SK-N-SH (cell line): ENCODE measurements around the gene RILPL1. TPM values are rescaled to one million over a fixed set of nuclear protein-coding genes. Genes with fewer than 3 reads are reported as not detected.
"Not testable (repeated sequence)": the region's sequence is repeated elsewhere in the genome, so short reads cannot be mapped to it uniquely, and the experiment has no call there.

Experiments used
- CTCF ChIA-PET: fragments of 300-600, 350-600 bp; formaldehyde crosslinking; extraction: SDS; loops from one replicate; lab custom pipeline; 2021; lab: Yijun Ruan, JAX
- POLR2A ChIA-PET: fragments of 350-600 bp; sonication (Branson Sonifier 250); formaldehyde crosslinking; extraction: SDS; loops from one replicate; lab custom pipeline; 2020; ENCODE audit warnings: antibody characterized with exemption, inconsistent platforms; lab: Yijun Ruan, JAX
- DNase-seq: peaks from one replicate; pipeline ENCODE4 v3.0.0; 2012
- H2AFZ ChIP-seq: fragments of 200-600 bp; sonication (generic); 2 replicates; pipeline ENCODE4 v1.8.1; 2016; ENCODE audit warnings: antibody characterized with exemption, mild to moderate bottlenecking, low read depth
- H3F3A ChIP-seq: fragments of 200-600 bp; sonication (generic); replicated peaks from 2 replicates; pipeline ENCODE3; 2016; ENCODE audit warnings: antibody characterized with exemption, mild to moderate bottlenecking; ENCODE audit not compliant: insufficient read depth
- H3K27ac ChIP-seq, 2 experiments: fragments of 200-500 bp in 1 of 2; fragments of 200-600 bp in 1 of 2; sonication (Bioruptor generic) in 1 of 2; sonication (generic), shearing (Covaris generic) in 1 of 2; 2 replicates each; pipeline versions ENCODE4 v1.5.1 to v1.6.1; 2014 to 2016; ENCODE audit warnings: low read depth in 2 of 2, inconsistent platforms in 1 of 2, low read length in 1 of 2, mild to moderate bottlenecking in 1 of 2, mixed read lengths in 1 of 2
- H3K27me3 ChIP-seq: fragments of 200-600 bp; sonication (generic), shearing (Covaris generic); 2 replicates; pipeline ENCODE4 v1.6.1; 2016; ENCODE audit warnings: mixed run types; ENCODE audit not compliant: insufficient read depth
- H3K36me3 ChIP-seq, 2 experiments: fragments of 200-500 bp in 1 of 2; fragments of 200-600 bp in 1 of 2; sonication (Bioruptor generic) in 1 of 2; sonication (generic) in 1 of 2; replicated peaks in 1 of 2; 2 replicates each; pipeline versions ENCODE3 to v1.5.1; 2014 to 2016; ENCODE audit warnings: low read length in 1 of 2, mild to moderate bottlenecking in 1 of 2; ENCODE audit not compliant: insufficient read depth in 2 of 2, control insufficient read depth in 1 of 2
- H3K4me1 ChIP-seq, 2 experiments: fragments of 200-500 bp in 1 of 2; fragments of 200-600 bp in 1 of 2; sonication (Bioruptor generic) in 1 of 2; sonication (generic), shearing (Covaris generic) in 1 of 2; 2 replicates each; pipeline versions ENCODE4 v1.5.1 to v1.6.1; 2014 to 2016; ENCODE audit warnings: low read depth in 1 of 2, low read length in 1 of 2, mixed run types in 1 of 2; ENCODE audit not compliant: insufficient read depth in 2 of 2, control insufficient read depth in 1 of 2
- H3K4me2 ChIP-seq: fragments of 200-600 bp; sonication (generic), shearing (Covaris generic); 2 replicates; pipeline ENCODE4 v1.6.1; 2017; ENCODE audit warnings: mixed run types
- H3K4me3 ChIP-seq, 2 experiments: fragments of 200-500 bp in 1 of 2; fragments of 200-600 bp in 1 of 2; sonication (Bioruptor generic) in 1 of 2; sonication (generic), shearing (Covaris generic) in 1 of 2; 2 replicates each; pipeline versions ENCODE4 v1.5.1 to v1.8.1; 2014 to 2016; ENCODE audit warnings: low read depth in 2 of 2, inconsistent platforms in 1 of 2, low read length in 1 of 2, mild to moderate bottlenecking in 1 of 2, mixed read lengths in 1 of 2, moderate library complexity in 1 of 2
- H3K79me2 ChIP-seq: fragments of 200-600 bp; sonication (generic); 2 replicates; pipeline ENCODE4 v1.8.1; 2017; ENCODE audit warnings: mild to moderate bottlenecking; ENCODE audit not compliant: insufficient read depth
- H3K9ac ChIP-seq: fragments of 200-600 bp; sonication (generic); 2 replicates; pipeline ENCODE4 v1.6.1; 2017; ENCODE audit warnings: mixed run types
- H3K9me2 ChIP-seq: fragments of 200-600 bp; sonication (generic); 2 replicates; pipeline ENCODE4 v1.6.1; 2017; ENCODE audit warnings: mixed run types
- H3K9me3 ChIP-seq: fragments of 200-600 bp; sonication (generic); 2 replicates; pipeline ENCODE4 v1.6.1; 2017; ENCODE audit warnings: mixed run types, mild to moderate bottlenecking, moderate library complexity
- H4K20me1 ChIP-seq: fragments of 200-600 bp; sonication (generic); 2 replicates; pipeline ENCODE4 v1.6.1; 2017; ENCODE audit warnings: mild to moderate bottlenecking, mixed run types; ENCODE audit not compliant: insufficient read depth
- GABPA ChIP-seq: IDR thresholded peaks from 2 replicates; pipeline ENCODE4 v1.4.0; 2012; ENCODE audit warnings: low read depth, mild to moderate bottlenecking
- GATA2 ChIP-seq: sonication (generic); formaldehyde crosslinking; IDR thresholded peaks from 2 replicates; pipeline ENCODE4 v1.5.0; 2020; ENCODE audit warnings: mild to moderate bottlenecking, missing genetic modification reagents
- MEF2A ChIP-seq: IDR thresholded peaks from 2 replicates; pipeline ENCODE4 v1.4.0; 2012; ENCODE audit warnings: low read depth, borderline replicate concordance
- POLR2AphosphoS5 ChIP-seq: IDR thresholded peaks from 2 replicates; pipeline ENCODE4 v1.6.1; 2012; ENCODE audit warnings: low read depth, low read length
- RFX5 ChIP-seq: IDR thresholded peaks from 2 replicates; pipeline ENCODE4 v1.6.1; 2012; ENCODE audit warnings: mild to moderate bottlenecking, improper control_type of control experiment, low read length
- RXRA ChIP-seq: IDR thresholded peaks from 2 replicates; pipeline ENCODE4 v1.4.0; 2012; ENCODE audit warnings: low read depth, mild to moderate bottlenecking, borderline replicate concordance
- TEAD4 ChIP-seq: IDR thresholded peaks from 2 replicates; pipeline ENCODE4 v1.4.0; 2012; ENCODE audit warnings: mild to moderate bottlenecking, borderline replicate concordance; ENCODE audit not compliant: insufficient read depth
- WGBS: methylation state at CpG from one replicate; pipeline ENCODE4 v1.1.6; 2017; ENCODE audit warnings: low lambda C conversion rate; 5-methylcytosine and 5-hydroxymethylcytosine counted together
- polyA plus RNA-seq, 3 experiments: library from polyadenylated mRNA; depleted of rRNA; stranded (reverse); fragments of >200 nt; gene quantifications; 2 replicates each; pipeline ENCODE4 v1.2.3, GENCODE V29; 2012
- TF ChIP-seq, protein P1 (sequence below): IDR thresholded peaks from 2 replicates; pipeline ENCODE4 v1.6.1; 2012; ENCODE audit warnings: mild to moderate bottlenecking, low read depth, low read length, moderate library complexity
- TF ChIP-seq, protein P2 (sequence below): fragments of 150-350 bp; IDR thresholded peaks from 2 replicates; pipeline ENCODE4 v1.6.1; 2016; ENCODE audit warnings: mild to moderate bottlenecking, low read depth, low read length
- TF ChIP-seq, protein P3 (sequence below): IDR thresholded peaks from 2 replicates; pipeline ENCODE4 v1.4.0; 2012; ENCODE audit warnings: low read depth

Gene RILPL1
- polyA plus RNA-seq, 1 of the 3 experiments (the other 2 are of a cell fraction), result 32.6 TPM

DNA sequence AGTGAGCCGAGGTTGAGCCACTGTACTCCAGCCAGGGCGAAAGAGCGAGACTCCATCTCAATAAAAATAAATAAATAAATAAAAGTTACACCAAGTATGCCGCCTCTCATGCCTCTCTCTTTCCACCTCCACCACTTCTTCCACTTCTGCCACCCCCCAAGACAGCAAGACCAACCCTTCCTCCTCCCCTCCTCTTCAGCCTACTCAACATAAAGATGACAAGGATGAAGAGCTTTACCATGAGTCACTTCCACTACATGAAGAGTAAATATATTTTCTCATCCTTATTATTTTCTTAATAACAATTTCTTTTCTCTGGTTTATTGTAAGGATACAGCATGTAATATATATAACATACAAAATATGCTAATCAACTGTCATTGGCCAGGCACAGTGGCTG, 47.3 kb upstream of the RILPL1 start (continued):
- TF ChIP-seq, protein P1, sequence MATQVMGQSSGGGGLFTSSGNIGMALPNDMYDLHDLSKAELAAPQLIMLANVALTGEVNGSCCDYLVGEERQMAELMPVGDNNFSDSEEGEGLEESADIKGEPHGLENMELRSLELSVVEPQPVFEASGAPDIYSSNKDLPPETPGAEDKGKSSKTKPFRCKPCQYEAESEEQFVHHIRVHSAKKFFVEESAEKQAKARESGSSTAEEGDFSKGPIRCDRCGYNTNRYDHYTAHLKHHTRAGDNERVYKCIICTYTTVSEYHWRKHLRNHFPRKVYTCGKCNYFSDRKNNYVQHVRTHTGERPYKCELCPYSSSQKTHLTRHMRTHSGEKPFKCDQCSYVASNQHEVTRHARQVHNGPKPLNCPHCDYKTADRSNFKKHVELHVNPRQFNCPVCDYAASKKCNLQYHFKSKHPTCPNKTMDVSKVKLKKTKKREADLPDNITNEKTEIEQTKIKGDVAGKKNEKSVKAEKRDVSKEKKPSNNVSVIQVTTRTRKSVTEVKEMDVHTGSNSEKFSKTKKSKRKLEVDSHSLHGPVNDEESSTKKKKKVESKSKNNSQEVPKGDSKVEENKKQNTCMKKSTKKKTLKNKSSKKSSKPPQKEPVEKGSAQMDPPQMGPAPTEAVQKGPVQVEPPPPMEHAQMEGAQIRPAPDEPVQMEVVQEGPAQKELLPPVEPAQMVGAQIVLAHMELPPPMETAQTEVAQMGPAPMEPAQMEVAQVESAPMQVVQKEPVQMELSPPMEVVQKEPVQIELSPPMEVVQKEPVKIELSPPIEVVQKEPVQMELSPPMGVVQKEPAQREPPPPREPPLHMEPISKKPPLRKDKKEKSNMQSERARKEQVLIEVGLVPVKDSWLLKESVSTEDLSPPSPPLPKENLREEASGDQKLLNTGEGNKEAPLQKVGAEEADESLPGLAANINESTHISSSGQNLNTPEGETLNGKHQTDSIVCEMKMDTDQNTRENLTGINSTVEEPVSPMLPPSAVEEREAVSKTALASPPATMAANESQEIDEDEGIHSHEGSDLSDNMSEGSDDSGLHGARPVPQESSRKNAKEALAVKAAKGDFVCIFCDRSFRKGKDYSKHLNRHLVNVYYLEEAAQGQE, result no peak
- TF ChIP-seq, protein P2, sequence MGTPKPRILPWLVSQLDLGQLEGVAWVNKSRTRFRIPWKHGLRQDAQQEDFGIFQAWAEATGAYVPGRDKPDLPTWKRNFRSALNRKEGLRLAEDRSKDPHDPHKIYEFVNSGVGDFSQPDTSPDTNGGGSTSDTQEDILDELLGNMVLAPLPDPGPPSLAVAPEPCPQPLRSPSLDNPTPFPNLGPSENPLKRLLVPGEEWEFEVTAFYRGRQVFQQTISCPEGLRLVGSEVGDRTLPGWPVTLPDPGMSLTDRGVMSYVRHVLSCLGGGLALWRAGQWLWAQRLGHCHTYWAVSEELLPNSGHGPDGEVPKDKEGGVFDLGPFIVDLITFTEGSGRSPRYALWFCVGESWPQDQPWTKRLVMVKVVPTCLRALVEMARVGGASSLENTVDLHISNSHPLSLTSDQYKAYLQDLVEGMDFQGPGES, result no peak
- TF ChIP-seq RXRA (no peak), TEAD4 (no peak), GABPA (no peak), GATA2 (CRISPR knock-in tag) (no peak), MEF2A (no peak), POLR2AphosphoS5 (no peak), RFX5 (no peak)
- TF ChIP-seq, protein P3, sequence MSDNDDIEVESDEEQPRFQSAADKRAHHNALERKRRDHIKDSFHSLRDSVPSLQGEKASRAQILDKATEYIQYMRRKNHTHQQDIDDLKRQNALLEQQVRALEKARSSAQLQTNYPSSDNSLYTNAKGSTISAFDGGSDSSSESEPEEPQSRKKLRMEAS, result no peak

DNA sequence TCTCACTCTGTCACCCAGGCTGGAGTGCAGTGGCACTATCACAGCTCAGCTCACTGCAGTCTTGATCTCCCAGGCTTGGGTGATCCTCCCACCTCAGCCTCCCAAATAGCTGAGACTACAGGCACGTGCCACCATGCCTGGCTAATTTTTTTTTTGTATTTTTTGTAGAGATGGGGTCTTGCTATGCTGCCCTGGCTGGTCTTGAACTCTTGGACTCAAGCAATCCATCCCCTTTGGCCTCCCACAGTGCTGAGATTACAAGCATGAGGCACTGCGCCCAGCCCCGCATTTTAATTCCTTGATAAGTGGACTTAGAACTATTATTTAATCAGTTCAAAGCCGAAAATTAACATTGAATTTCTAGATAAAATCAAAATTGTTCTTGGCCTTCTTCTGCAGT, 45.3 kb upstream of the RILPL1 start:
- POLR2A ChIA-PET, result interaction anchor here (0.6 kb wide), 1 partner anchor 81 kb away, joined by 4 read pairs; no protein-coding TSS in a partner anchor
- CTCF ChIA-PET, result not testable (repeated sequence)

DNA sequence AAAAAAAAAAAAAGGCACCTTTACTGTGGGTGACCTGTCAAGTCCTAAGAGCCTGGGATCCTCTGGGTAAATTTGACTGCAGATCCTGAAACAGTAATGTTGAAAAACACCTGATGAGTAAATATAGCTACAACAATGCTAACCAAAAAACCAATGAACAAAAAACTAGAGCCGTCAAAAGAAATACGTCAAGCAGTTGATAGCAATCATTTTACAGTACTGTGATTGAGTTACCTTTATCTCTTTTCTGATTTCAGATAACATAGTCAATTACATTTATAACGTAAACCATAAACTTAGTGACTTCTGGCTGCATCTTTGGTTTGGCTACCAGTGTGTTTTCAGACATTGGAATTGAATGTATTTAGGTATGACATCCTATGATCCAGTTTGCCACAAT, 44.7 kb upstream of the RILPL1 start:
- WGBS, result 79% methylated on average over 3 of the region's 3 CpGs
- Histone ChIP-seq H3K9me3 (no peaks in the 10 kb centered on the region), H3F3A (peaks cover 12% of the 10 kb centered on the region), H4K20me1 (no peaks in the 10 kb centered on the region), H2AFZ (no peak overlapping the region), H3K9ac (no peak overlapping the region), H3K9me2 (no peaks in the 10 kb centered on the region), H3K27me3 (no peaks in the 10 kb centered on the region), H3K36me3 (peaks cover 0 to 17% of the 10 kb centered on the region in 2 experiments), H3K79me2 (peaks cover 43% of the 10 kb centered on the region), H3K4me1 (peaks cover 2 to 6% of the 10 kb centered on the region in 2 experiments; a peak in 1 of 4 replicates), H3K4me2 (no peak overlapping the region)
- POLR2A ChIA-PET, result interaction anchor here (0.6 kb wide), 1 partner anchor 80 kb away, joined by 4 read pairs; no protein-coding TSS in a partner anchor
- peak; percentile 63 for TF ChIP-seq GATA2 (CRISPR knock-in tag)
- TF ChIP-seq POLR2AphosphoS5, result no peak
- TF ChIP-seq, all 33 proteins: peak for 1
- no peak overlapping the region for H3K27ac ChIP-seq
- no peak overlapping the region for H3K4me3 ChIP-seq
- DNase-seq, result no peak
- CTCF ChIA-PET, result no interaction called here

More for the DNA sequence above, 45.3 kb upstream of the RILPL1 start:
- peaks cover 0 to 17% of the 10 kb centered on the region in 2 experiments for H3K36me3 ChIP-seq
- not testable (repeated sequence) for H3K9ac ChIP-seq, H3K9me2 ChIP-seq, H3K27me3 ChIP-seq, H3K27ac ChIP-seq, DNase-seq, H3K4me1 ChIP-seq, H4K20me1 ChIP-seq, H2AFZ ChIP-seq, H3K9me3 ChIP-seq, H3K4me2 ChIP-seq, H3K4me3 ChIP-seq
- H3K79me2 ChIP-seq, result peaks cover 49% of the 10 kb centered on the region
- peaks cover 16% of the 10 kb centered on the region for H3F3A ChIP-seq
- WGBS, result 98% methylated on average over 4 of the region's 4 CpGs
